ENCODE measurements around the gene PRR13. TPM values are rescaled to one million over a fixed set of nuclear protein-coding genes. Genes with fewer than 3 reads are reported as not detected.
"Not testable (repeated sequence)": the region's sequence is repeated elsewhere in the genome, so short reads cannot be mapped to it uniquely, and the experiment has no call there.

The PRR13 gene
- polyA plus RNA-seq, 1 donor: 41.6 TPM

DNA sequence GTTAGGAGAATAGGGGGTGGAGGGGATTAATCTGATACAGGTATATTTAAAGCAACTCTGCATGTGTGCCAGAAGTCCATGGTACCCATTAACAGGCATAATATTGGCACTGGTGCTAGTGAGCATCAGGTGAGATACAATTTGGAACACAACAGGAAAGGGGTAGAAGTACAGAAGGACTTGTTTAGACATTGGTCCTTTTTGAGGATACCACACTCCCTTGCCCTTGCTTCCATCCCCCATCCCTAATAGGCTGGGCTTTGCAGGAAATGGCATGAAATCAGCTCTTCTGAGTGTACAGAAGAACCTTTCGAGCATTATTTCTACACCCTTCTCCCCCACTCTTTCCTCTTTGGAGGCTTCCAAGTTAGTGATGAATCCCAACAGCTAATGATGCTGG is 26.7 kb downstream of the PRR13 start:
- no peak for DNase-seq (ENCODE audit: low read depth)

DNA sequence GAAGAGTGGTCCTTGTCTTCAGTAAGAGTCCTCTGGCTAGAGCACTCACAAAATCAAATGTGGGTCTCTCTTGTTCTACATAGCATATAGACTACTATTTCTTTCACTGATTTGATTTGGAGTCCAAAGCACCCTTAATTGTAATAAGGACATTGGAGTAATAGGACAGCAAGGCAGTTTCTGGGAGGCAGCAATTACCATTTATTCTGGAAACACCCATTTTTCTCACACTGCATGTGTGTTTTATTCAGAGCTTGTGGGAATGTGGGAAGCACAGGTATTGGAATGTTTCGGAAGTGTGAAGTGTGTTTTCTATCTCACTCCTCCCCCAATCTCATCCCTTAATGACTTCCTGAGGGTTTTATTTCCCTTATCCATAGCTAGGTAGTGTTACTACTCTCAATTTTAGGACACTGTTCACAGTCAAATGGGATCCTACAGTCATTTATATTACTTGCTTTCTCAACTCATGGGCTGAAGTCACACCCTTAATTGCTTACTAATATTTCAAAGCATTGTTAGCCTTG is 30.6 kb downstream of the PRR13 start:
- DNase-seq (ENCODE audit: low read depth): no peak

DNA sequence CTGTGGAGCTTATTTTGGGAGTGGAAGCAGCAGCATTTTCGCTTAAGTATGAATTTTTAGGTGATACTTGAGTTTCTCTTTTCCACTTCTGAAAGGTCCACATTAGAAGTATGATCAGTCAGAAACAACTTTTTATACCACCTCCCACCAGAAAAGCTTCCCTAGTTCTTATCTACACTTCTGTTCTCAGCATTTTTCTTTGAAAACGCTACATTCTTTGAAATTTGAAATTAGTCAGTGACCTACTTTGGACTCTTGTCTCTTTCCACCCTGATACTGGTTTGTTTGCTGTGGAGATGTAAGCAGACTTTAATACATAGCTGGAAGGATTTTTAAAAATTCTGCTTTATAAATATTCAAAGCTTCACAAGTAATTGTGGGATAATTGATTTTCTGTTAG is 32.5 kb downstream of the PRR13 start:
- DNase-seq (ENCODE audit: low read depth): no peak

DNA sequence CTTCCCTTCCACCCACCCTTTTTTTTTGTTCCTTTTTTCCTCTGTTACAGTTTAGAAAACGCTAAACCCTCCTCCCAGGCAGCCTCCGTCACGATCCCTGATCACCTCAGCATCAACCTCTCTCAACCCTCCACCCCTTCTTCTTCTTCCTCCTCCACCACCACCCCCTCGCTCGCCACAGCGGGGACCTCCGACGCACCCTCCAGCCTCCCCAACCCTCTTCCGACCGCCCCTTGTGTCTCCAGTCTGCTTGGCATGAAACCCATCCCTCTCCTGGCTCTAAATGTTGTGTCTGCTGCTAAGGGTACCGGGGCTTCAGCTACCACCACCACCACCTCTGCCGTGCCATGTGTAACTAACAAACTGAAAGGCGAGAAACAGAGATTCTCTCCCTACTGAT is 33.3 kb downstream of the PRR13 start:
- DNase-seq (ENCODE audit: low read depth): no peak

DNA sequence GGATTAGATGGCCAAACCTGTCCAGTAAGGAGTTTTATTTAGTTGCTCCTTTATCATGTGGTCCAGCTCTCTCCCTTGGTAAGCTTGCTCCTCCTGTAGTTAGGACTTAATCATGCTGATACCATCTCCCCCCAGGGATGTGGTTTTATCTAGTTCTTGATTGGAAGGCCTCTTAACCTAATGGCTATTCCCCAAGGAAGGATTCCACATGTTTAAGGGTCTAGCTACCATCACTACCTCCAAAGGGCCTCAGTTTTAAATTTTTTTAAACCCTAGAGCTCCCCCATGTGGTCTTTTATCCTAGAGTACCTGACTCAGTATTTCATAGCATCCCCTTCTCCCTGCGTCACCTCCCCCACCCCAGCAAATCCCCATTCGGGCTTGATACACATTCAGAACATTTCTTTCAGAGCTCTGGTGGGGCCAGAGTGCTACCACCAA is 35.3 kb downstream of the PRR13 start:
- no peak for DNase-seq (ENCODE audit: low read depth)

DNA sequence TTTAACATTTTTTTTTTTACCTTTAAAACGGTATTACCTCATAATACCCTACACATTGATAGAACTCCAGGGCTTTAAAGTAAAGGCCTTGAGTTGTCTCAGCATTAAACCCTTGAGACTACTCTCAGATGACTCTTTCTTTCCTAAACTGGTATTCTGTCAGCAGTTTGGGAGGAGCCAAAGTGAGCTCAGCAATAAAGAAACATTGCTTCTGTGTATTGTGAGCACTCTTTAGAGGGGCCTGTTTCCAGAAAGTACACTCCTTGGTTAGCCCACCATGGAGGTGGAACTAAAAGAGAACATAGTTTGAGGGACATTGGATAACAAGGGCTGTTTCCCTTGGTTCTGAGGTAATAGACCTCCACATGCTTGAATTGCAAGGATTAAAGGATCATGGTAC is 37.3 kb downstream of the PRR13 start:
- DNase-seq (ENCODE audit: low read depth): no peak

DNA sequence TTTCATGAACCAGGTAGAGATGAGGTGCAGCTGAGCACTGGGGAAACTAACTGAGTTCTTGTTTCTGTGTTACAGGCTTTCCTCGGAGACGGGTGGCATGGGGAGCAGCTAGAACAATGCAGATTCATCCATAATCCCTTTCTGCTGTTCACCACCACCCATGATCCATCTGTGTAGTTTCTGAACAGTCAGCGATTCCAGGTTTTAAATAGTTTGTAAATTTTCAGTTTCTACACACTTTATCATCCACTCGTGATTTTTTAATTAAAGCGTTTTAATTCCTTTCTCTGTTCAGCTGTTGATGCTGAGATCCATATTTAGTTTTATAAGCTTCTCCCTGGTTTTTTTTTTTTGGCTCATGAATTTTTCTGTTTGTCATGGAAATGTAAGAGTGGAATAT is 37.8 kb downstream of the PRR13 start:
- DNase-seq (ENCODE audit: low read depth): no peak

DNA sequence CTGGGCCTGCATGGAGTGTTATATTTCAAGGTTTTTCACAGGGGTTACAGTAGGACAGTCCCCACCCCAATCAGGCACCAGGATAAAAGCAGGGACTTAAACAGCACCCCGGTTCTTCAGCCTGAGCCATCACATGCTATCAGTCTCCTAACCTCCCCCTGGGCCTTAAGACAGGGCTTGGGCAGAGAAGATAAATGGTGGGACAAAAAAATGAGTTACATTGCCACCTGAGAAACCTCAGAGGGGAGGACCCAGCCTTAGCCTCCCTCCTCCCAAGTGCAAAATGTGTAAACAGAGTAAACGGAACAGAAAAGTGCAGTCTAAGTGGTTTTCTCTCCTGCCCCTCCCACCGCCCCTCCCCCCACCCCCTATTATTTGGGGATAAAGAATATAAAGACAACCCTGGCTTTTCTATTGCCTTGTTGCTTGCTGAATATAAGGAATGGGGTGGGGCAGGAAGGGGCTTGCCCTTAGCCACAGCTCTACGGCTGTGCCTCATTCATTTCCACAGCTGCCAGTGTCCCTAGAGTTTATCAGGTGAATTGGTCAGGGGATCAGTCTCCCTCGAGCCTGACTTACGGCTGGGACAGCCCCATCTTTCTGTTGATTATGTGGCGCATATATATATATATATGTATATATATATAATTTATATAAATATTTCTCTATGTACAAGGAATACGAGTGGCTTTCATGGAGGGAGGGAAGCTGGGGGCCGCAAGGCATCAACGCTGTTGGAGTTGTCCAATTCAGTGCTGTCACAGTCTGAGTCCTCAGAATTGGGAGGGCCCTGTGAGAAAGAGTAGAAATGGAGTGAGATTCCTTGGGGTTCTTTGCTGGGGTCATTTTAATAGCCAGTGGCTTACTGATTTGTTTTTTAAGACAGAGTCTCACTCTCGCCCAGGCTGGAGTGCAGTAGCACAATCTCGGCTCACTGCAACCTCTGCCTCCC is 39.2 kb downstream of the PRR13 start:
- no peak for DNase-seq (ENCODE audit: low read depth)

DNA sequence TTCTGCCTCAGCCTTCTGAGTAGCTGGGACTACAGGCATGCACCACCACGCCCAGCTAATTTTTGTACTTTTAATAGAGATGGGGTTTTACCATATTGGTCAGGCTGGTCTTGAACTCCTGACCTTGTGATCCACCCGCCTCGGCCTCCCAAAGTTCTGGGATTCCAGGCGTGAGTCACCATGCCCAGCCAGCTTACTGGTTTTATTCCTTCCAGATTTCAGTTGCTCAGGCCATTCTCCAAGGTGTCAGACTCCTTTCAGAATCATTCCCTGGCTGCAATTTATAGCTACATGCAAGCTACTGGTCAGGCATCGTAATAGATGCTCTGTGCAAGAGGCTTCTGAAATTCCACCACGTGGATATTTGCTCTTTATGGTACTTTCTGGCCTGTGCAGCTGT is 39.9 kb downstream of the PRR13 start:
- DNase-seq (ENCODE audit: low read depth): not testable (repeated sequence)

DNA sequence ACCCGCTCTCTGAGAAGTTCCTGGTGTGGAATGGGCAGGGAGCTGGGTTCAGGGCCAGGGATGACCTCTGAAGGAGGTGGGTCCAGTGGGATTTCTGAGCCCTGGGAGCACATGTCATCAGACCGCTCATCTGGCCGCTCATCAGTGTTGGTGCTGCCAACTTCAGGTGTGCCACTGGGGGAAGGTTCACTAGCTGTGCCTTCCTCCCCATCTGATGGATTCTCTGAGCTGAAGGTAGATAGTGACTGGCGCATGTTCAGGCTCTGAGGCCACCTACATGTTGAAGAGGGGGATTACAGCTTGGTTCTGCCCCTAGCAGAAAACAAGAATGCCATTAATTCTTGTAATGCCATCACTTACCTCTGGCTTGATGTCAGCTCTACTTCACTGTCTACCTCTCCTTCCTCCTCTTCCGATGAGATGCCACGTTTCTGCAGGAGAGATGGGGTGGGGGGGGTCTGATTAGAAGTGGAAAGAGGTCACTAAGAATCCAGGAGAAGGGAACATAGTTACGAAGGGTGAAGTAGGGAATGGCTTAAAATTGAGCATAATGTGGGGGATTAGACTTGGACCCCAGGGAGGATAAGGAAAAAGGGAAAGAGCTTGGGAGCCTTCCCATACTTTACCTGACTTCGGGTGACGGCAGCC is 40.5 kb downstream of the PRR13 start:
- no peak for DNase-seq (ENCODE audit: low read depth)

DNA sequence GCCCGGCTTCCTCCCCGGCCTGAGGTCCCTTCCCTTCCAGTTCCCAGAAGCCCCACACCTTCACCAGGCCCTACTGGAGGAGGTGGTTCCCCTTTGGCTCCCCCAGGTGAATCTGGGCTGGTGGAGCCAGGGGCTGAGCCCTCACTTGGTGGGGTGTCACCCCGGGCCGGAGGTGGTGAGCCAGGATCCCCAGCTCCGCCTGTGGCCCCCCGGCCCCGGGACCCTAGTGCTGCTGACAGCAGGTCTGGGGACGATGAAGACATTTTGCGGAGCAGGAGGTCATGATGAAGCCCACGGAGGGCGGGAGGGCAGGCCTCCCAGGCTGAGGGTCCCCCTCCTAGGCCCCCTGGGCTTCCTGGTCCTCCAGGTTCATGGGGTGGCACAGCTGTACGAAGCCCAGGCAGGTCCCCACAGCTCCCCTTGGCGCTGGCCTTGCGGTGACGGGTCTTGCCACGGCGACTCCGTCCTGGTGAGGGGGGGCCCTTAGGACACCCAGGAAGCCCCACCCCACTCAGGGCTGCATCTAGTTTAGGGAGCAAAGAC is 41.2 kb downstream of the PRR13 start:
- DNase-seq (ENCODE audit: low read depth): no peak

DNA sequence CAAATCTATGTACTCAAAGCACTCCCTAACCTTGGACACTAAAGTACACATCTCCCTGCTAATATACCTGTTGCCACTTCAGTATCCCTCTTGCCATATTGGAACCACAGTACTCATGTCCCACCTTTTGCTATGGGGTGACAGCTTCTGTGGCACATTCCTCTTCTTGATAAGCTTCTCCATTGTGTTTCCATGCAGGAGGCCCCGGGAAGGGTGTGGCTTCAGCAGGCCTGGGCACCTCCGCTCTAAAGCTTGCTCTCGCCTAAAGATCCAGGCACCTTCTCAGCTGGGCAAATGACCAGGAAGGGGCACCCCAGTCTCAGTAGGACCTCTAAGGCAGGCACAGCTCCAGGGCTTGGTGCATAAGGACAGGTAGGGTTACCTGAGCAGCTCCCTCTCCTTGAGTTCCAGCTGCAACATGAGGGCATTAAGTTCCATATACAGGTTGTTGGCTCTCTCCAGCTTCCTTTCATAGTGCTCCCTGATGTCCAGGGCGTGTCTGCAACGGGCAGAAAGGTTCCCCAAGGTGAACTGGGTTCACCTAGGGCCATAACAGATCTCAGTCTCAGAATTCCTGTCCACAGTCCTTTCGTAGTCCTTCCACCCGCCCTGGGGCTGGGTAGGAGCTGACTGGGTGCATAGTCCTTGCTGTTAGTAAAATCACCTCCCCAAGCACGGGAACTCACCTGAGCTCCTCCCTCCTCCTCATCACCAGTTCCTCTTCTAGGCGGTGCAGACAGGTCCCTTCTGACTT is 41.9 kb downstream of the PRR13 start:
- DNase-seq (ENCODE audit: low read depth): no peak

DNA sequence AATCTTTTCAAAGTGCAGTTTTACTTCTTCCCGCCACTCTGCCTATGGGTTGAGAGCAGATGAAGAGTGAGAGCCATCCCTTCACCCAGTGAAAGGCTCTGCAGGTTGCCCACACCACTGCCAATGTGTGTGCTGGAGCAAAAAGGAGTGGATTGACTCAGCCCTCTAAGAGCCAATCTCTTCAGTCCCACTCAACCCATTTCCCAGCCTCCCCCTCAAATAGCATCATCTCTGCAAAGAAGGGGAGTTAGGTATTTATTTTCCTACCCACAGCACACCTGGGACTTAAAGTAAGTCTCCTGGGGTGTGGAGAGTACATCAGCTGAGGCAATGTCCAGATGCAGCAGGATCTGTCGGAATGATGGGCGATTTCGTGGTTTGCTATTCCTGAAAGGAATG is 42.4 kb downstream of the PRR13 start:
- DNase-seq (ENCODE audit: low read depth): no peak

DNA sequence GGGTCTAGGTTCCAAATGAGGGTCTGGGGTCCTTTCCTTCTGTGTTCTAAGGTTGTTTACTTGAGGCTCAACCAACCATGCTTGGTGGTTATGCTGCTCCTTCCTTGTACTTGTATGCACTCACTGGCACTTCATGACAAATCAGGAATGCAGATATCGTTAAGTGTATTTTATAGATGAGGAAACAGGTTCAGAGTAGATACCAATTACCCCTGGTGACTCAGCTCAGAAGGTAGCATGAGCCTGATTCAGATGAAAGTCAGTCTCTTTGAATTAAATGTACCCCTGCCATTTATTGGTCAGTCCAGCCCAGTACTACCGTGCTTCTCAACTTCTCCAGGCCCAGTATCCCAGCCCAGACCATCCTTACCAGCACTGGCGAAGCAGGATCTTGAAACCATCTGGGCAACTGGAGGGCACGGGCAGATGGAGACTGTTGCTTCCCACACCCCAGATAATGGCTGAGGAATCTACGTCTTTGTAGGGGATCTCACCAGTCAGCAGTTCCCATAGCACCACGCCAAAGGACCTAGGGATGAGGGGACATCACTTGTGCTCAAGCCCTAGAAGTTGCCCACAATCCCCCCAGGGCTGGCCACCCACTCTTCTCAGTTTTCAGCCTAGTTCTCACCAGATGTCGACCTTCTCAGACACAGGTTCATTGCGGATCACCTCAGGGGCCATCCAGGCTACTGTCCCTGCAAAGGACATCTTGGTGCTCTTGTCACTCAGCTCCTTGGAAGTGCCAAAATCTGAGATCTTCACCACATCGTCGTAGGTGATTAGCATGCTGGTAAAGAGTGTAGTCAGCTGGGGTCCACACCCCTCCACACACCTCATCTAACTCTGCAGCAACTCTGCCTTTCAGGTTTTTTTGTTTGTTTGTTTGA is 43.4 kb downstream of the PRR13 start:
- DNase-seq (ENCODE audit: low read depth): no peak

DNA sequence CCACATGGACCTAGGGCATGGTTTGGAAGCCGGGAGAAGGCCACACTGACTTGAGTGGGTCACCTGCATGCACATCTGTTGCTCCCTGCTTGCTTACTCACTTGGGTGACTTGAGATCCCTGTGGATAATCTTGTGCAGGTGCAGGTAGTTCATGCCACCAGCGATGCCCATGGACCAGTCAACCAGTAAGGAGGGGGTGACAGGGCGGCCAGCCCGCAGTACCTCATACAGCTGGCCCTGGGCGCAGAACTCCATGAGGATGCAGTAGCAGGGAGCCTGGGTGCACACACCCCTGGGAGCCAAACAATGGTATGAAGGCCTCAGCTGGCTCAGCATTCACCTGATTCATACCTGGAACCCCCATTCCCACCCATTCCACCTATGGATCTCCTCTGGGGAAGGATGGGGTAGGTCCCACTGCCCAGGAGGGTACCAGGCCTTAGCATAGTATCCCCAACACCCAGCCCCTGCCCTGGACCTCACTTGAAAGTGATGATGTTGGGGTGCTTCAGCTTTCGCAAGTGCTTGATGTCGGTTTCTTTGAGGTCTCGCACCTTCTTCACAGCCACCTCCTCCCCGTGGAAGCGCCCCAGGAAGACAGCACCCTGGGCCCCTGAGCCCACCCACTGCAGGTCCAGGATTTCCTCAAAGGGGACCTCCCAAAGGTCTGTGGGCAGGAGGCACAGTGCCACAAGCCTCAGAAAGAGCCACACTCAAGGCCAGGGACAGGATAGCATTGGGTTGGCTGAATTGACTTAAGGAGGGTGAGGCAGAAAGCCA is 44.6 kb downstream of the PRR13 start:
- no peak for DNase-seq (ENCODE audit: low read depth)

DNA sequence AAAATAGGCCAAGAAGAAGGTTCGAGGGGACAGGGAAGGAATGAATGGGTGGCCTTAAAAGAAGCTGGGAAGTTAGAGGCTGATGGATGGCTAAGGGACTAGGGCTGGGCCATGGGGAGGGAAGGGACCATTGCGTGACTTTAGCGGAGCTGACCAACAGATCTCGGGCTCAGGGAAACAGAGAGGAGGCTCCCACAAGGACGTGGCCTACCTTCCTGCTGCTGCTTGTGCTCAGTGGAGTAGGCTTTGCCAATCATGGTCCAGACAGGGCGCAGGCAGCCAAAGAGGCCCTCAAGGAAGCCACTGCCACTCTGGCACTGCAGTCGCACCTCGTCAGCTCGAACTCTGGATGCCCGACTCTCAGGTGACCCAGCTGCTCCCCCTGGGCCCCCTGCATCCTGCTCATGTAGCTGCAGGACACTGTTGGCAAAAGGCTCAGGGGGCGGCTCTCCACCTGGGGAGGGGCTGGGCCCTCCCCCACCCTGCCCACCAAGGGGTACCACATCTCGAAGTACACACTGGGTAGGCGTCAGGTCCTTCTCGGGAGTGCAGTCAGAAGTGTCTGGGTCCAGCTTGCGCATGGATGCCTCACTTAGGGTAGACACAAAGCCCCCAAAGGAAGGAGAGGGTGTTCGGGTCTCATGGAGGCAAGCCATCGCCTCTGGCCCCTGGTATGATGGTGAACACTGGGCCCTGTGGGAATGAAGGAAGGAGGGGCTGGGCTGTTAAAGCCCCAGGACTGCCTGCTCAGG is 45.4 kb downstream of the PRR13 start:
- DNase-seq (ENCODE audit: low read depth): no peak

DNA sequence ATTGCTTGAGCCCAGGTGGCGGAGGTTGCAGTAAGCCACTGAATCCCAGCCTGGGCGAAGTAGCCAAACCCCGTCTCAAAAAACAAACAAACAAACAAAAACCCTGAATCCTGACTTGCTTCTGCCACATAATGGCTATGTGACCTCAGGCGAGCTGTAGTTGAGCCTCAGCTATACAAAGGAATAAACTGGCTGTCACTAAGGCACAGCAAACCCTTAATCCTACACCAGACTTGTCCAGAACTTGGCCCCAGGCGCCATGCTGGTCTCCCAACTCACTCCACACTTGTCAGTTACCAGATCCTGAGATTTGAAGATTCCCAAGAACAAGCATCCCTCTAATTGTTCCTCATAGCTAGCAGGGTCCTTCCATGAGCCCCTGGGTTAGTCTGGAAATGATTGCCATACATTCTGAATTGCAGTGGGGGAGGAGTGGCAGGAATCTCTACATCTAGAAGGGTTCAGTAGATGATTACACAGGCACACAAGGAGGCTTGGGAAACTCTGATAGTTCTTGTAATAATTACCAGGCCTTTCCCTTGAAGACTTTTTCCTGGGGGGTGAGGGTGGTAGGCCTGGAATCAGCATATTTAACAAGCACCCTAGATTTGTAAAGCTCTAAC is 47.8 kb downstream of the PRR13 start:
- no peak for DNase-seq (ENCODE audit: low read depth)

DNA sequence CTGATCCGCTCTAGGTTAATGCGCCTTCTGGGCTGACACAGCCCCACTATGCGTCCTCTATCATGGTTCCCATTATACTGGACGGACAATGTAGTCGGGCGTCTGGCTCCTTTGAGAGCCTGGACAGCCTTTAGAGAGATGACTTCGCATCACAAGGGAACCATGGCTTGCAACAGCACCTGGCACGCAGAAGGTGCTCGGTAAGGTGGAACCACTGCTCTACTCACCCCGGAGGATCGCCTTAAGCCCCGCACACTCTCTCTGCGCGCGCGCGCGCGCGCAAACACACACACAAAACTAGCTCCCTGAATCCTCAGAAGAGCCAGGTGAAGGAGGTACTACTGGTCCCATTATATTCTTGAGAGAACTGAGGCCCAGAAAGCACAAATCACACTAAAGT is 50.7 kb downstream of the PRR13 start:
- DNase-seq (ENCODE audit: low read depth): no peak
